Measurements from ENCODE around the gene HSPB8.

- no peak for TF ChIP-seq CTCF (IDR thresholded peaks at IDR 0.05)
- no peak for TF ChIP-seq POLR2A (IDR thresholded peaks at IDR 0.05)
Measured at GRCh38 chr12:119158402-119158801, 20.3 kb upstream of the HSPB8 start.

All from body of pancreas (tissue), 4 donors.